OCI-LY7 (cell line): ENCODE data around the gene TMEM179B.

Experiments used
- EZH2phosphoT487 ChIP-seq: fragments of 200-600 bp; sonication (generic); IDR thresholded peaks from 2 replicates; pipeline ENCODE4 v1.6.1; 2018; ENCODE audit warnings: low read depth, borderline replicate concordance, mild to moderate bottlenecking, mixed run types, antibody characterized with exemption, low read length, moderate library complexity, mixed read lengths
- TF ChIP-seq, protein P1 (sequence below): fragments of 200-600 bp; sonication (generic); conservative IDR thresholded peaks from 2 replicates; pipeline ENCODE4 v1.5.1; 2014; ENCODE audit warnings: mild to moderate bottlenecking, antibody characterized with exemption, low read length, moderate library complexity, mixed read lengths

GRCh38 chr11:62774407-62774806 is 12.8 kb upstream of the TMEM179B start:
- TF ChIP-seq, protein P1, sequence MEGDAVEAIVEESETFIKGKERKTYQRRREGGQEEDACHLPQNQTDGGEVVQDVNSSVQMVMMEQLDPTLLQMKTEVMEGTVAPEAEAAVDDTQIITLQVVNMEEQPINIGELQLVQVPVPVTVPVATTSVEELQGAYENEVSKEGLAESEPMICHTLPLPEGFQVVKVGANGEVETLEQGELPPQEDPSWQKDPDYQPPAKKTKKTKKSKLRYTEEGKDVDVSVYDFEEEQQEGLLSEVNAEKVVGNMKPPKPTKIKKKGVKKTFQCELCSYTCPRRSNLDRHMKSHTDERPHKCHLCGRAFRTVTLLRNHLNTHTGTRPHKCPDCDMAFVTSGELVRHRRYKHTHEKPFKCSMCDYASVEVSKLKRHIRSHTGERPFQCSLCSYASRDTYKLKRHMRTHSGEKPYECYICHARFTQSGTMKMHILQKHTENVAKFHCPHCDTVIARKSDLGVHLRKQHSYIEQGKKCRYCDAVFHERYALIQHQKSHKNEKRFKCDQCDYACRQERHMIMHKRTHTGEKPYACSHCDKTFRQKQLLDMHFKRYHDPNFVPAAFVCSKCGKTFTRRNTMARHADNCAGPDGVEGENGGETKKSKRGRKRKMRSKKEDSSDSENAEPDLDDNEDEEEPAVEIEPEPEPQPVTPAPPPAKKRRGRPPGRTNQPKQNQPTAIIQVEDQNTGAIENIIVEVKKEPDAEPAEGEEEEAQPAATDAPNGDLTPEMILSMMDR, result no peak
- TF ChIP-seq EZH2phosphoT487, result no peak
